ENCODE results near the gene FOXG1.
A peak's percentile ranks its signal among the peaks of the same experiment; 100 is the strongest.

Gene FOXG1

GRCh38 chr14:28782301-28782700, 15.7 kb downstream of the FOXG1 start:
- Histone ChIP-seq H3K9ac (ENCODE audit: low read length) (no peak overlapping the region), H3K79me1 (ENCODE audit: low read length) (no peaks in the 10 kb centered on the region)
- no CpG with 5 or more reads among the region's 2 CpGs for WGBS (ENCODE audit: extremely low coverage, insufficient coverage, insufficient read length)

DNA sequence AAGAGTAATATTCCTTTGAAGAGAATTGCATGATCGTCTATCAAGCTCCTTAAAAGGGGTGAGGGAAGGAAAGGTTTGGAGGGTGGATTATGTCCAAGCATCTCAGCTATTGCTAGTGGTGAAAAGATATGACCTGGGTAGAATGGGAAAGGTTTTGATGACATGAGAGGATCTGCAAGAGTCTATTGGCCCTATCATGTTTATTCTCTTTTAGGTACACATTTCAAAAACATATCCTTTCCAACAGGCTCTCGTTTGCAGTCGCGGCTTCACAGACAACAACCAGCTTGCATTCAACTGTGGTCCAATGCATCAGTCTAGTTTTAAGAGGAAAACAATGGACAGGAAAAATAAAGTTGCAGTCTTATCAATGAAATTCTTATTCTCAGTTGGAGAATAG, 17.1 kb downstream of the FOXG1 start:
- Histone ChIP-seq H3K4me1 (ENCODE audit: control insufficient read depth in 1 of 2, insufficient read depth in 2 of 2, low read length in 2 of 2) (peaks cover 7 to 9% of the 10 kb centered on the region in 2 experiments), H2AK5ac (ENCODE audit: low read length) (no peak overlapping the region), H3K9me3 (ENCODE audit: insufficient read depth, low read depth, low read length) (peaks cover 2% of the 10 kb centered on the region), H2BK12ac (ENCODE audit: low read length) (no peak overlapping the region), H3K23ac (ENCODE audit: low read length) (no peak overlapping the region), H3K4ac (ENCODE audit: low read depth, low read length) (no peak overlapping the region), H2BK5ac (ENCODE audit: low read depth, low read length, poor library complexity) (no peak overlapping the region), H3K36me3 (ENCODE audit: control insufficient read depth in 1 of 2, insufficient read depth in 2 of 2, low read length in 2 of 2) (no peaks in the 10 kb centered on the region), H3K9ac (ENCODE audit: low read length) (no peak overlapping the region), H2AFZ (ENCODE audit: insufficient read depth, low read length, poor library complexity) (no peak overlapping the region), H3K27me3 (ENCODE audit: insufficient read depth, low read length) (peaks cover 26% of the 10 kb centered on the region), H4K91ac (ENCODE audit: low read depth, low read length) (no peak overlapping the region), H3K79me2 (ENCODE audit: control insufficient read depth, insufficient read depth, low read length, poor library complexity) (no peaks in the 10 kb centered on the region), H2BK120ac (ENCODE audit: insufficient read depth, low read length, poor library complexity) (no peak overlapping the region), H3K79me1 (ENCODE audit: low read length) (no peaks in the 10 kb centered on the region), H4K8ac (ENCODE audit: low read depth, low read length) (no peak overlapping the region), H3K14ac (ENCODE audit: low read length) (no peak overlapping the region), H3K4me3 (ENCODE audit: low read depth, low read length) (no peak overlapping the region), H3K27ac (ENCODE audit: low read depth, low read length) (no peak overlapping the region), H3K4me2 (ENCODE audit: low read length) (no peak overlapping the region), H3K18ac (ENCODE audit: low read length) (no peak overlapping the region), H4K12ac (ENCODE audit: low read depth, low read length) (no peak overlapping the region)
- WGBS (ENCODE audit: extremely low coverage, insufficient coverage, insufficient read length) = no CpG with 5 or more reads among the region's 4 CpGs
- no peak for DNase-seq

More at GRCh38 chr14:28782301-28782700, 15.7 kb downstream of the FOXG1 start:
- H2BK120ac ChIP-seq (ENCODE audit: insufficient read depth, low read length, poor library complexity) = no peak overlapping the region
- H3K79me2 ChIP-seq (ENCODE audit: control insufficient read depth, insufficient read depth, low read length, poor library complexity) = no peaks in the 10 kb centered on the region
- H3K27me3 ChIP-seq (ENCODE audit: insufficient read depth, low read length) = peaks cover 34% of the 10 kb centered on the region
- H3K4me1 ChIP-seq (ENCODE audit: control insufficient read depth in 1 of 2, insufficient read depth in 2 of 2, low read length in 2 of 2) = peaks cover 7 to 9% of the 10 kb centered on the region in 2 experiments
- no peak overlapping the region for H2AFZ ChIP-seq (ENCODE audit: insufficient read depth, low read length, poor library complexity)
- H3K36me3 ChIP-seq (ENCODE audit: control insufficient read depth in 1 of 2, insufficient read depth in 2 of 2, low read length in 2 of 2) = no peaks in the 10 kb centered on the region
- H3K23ac ChIP-seq (ENCODE audit: low read length) = no peak overlapping the region
- H3K14ac ChIP-seq (ENCODE audit: low read length) = no peak overlapping the region
- H3K4me3 ChIP-seq (ENCODE audit: low read depth, low read length) = no peak overlapping the region
- no peak overlapping the region for H2AK5ac ChIP-seq (ENCODE audit: low read length)
- no peak overlapping the region for H3K4ac ChIP-seq (ENCODE audit: low read depth, low read length)
- no peak overlapping the region for H4K91ac ChIP-seq (ENCODE audit: low read depth, low read length)
- no peak overlapping the region for H2BK12ac ChIP-seq (ENCODE audit: low read length)
- DNase-seq = peak in 1 of 2 donors; percentile 62
- H3K27ac ChIP-seq (ENCODE audit: low read depth, low read length) = no peak overlapping the region
- no peak overlapping the region for H2BK5ac ChIP-seq (ENCODE audit: low read depth, low read length, poor library complexity)
- H3K9me3 ChIP-seq (ENCODE audit: insufficient read depth, low read depth, low read length) = peaks cover 2% of the 10 kb centered on the region
- no peak overlapping the region for H3K18ac ChIP-seq (ENCODE audit: low read length)
- H3K4me2 ChIP-seq (ENCODE audit: low read length) = no peak overlapping the region
- no peak overlapping the region for H4K8ac ChIP-seq (ENCODE audit: low read depth, low read length)
- no peak overlapping the region for H4K12ac ChIP-seq (ENCODE audit: low read depth, low read length)

GRCh38 chr14:28784096-28785048, 17.8 kb downstream of the FOXG1 start:
- no peaks in the 10 kb centered on the region for H3K79me1 ChIP-seq (ENCODE audit: low read length)
- no peak overlapping the region for H3K4me3 ChIP-seq (ENCODE audit: low read depth, low read length)
- peaks cover 7 to 9% of the 10 kb centered on the region in 2 experiments for H3K4me1 ChIP-seq (ENCODE audit: control insufficient read depth in 1 of 2, insufficient read depth in 2 of 2, low read length in 2 of 2)
- H3K4ac ChIP-seq (ENCODE audit: low read depth, low read length) = no peak overlapping the region
- H2BK120ac ChIP-seq (ENCODE audit: insufficient read depth, low read length, poor library complexity) = no peak overlapping the region
- H3K14ac ChIP-seq (ENCODE audit: low read length) = no peak overlapping the region
- H3K27ac ChIP-seq (ENCODE audit: low read depth, low read length) = no peak overlapping the region
- H3K79me2 ChIP-seq (ENCODE audit: control insufficient read depth, insufficient read depth, low read length, poor library complexity) = no peaks in the 10 kb centered on the region
- H3K18ac ChIP-seq (ENCODE audit: low read length) = no peak overlapping the region
- no peaks in the 10 kb centered on the region for H3K36me3 ChIP-seq (ENCODE audit: control insufficient read depth in 1 of 2, insufficient read depth in 2 of 2, low read length in 2 of 2)
- no peak overlapping the region for H2AFZ ChIP-seq (ENCODE audit: insufficient read depth, low read length, poor library complexity)
- no peak overlapping the region for H3K23ac ChIP-seq (ENCODE audit: low read length)
- no peak overlapping the region for H4K91ac ChIP-seq (ENCODE audit: low read depth, low read length)
- no CpG with 5 or more reads among the region's 16 CpGs for WGBS (ENCODE audit: extremely low coverage, insufficient coverage, insufficient read length)
- H3K4me2 ChIP-seq (ENCODE audit: low read length) = peak overlapping the region; percentile 87
- no peak overlapping the region for H4K12ac ChIP-seq (ENCODE audit: low read depth, low read length)
- H3K9me3 ChIP-seq (ENCODE audit: insufficient read depth, low read depth, low read length) = peaks cover 2% of the 10 kb centered on the region
- no peak overlapping the region for H2BK5ac ChIP-seq (ENCODE audit: low read depth, low read length, poor library complexity)
- DNase-seq = no peak
- peaks cover 26% of the 10 kb centered on the region for H3K27me3 ChIP-seq (ENCODE audit: insufficient read depth, low read length)
- no peak overlapping the region for H4K8ac ChIP-seq (ENCODE audit: low read depth, low read length)
- no peak overlapping the region for H3K9ac ChIP-seq (ENCODE audit: low read length)
- H2AK5ac ChIP-seq (ENCODE audit: low read length) = no peak overlapping the region
- H2BK12ac ChIP-seq (ENCODE audit: low read length) = no peak overlapping the region

GRCh38 chr14:28785096-28785952, 18.7 kb downstream of the FOXG1 start:
- no peak for DNase-seq
- H3K4me2 ChIP-seq (ENCODE audit: low read length) = peak overlapping the region; percentile 87
- H3K27me3 ChIP-seq (ENCODE audit: insufficient read depth, low read length) = peaks cover 26% of the 10 kb centered on the region
- no peak overlapping the region for H2AK5ac ChIP-seq (ENCODE audit: low read length)
- H3K79me2 ChIP-seq (ENCODE audit: control insufficient read depth, insufficient read depth, low read length, poor library complexity) = no peaks in the 10 kb centered on the region
- H2BK120ac ChIP-seq (ENCODE audit: insufficient read depth, low read length, poor library complexity) = no peak overlapping the region
- no peaks in the 10 kb centered on the region for H3K36me3 ChIP-seq (ENCODE audit: control insufficient read depth in 1 of 2, insufficient read depth in 2 of 2, low read length in 2 of 2)
- H2AFZ ChIP-seq (ENCODE audit: insufficient read depth, low read length, poor library complexity) = peak overlapping the region; percentile 7
- no peak overlapping the region for H3K14ac ChIP-seq (ENCODE audit: low read length)
- no peak overlapping the region for H3K23ac ChIP-seq (ENCODE audit: low read length)
- no CpG with 5 or more reads among the region's 62 CpGs for WGBS (ENCODE audit: extremely low coverage, insufficient coverage, insufficient read length)
- H3K9ac ChIP-seq (ENCODE audit: low read length) = no peak overlapping the region
- H3K4me1 ChIP-seq (ENCODE audit: control insufficient read depth in 1 of 2, insufficient read depth in 2 of 2, low read length in 2 of 2) = peaks cover 7 to 9% of the 10 kb centered on the region in 2 experiments
- no peak overlapping the region for H3K4ac ChIP-seq (ENCODE audit: low read depth, low read length)
- peaks cover 2% of the 10 kb centered on the region for H3K9me3 ChIP-seq (ENCODE audit: insufficient read depth, low read depth, low read length)
- H4K91ac ChIP-seq (ENCODE audit: low read depth, low read length) = no peak overlapping the region
- H3K79me1 ChIP-seq (ENCODE audit: low read length) = no peaks in the 10 kb centered on the region
- peak overlapping the region; percentile 18 for H4K8ac ChIP-seq (ENCODE audit: low read depth, low read length)
- no peak overlapping the region for H3K18ac ChIP-seq (ENCODE audit: low read length)
- peak overlapping the region; percentile 9 for H4K12ac ChIP-seq (ENCODE audit: low read depth, low read length)
- no peak overlapping the region for H2BK12ac ChIP-seq (ENCODE audit: low read length)
- peak overlapping the region; percentile 47 for H3K4me3 ChIP-seq (ENCODE audit: low read depth, low read length)
- no peak overlapping the region for H2BK5ac ChIP-seq (ENCODE audit: low read depth, low read length, poor library complexity)
- no peak overlapping the region for H3K27ac ChIP-seq (ENCODE audit: low read depth, low read length)

Data from trophoblast cell (in vitro differentiated cells and primary cell).